ENCODE results near the gene MRPL34.

DNA sequence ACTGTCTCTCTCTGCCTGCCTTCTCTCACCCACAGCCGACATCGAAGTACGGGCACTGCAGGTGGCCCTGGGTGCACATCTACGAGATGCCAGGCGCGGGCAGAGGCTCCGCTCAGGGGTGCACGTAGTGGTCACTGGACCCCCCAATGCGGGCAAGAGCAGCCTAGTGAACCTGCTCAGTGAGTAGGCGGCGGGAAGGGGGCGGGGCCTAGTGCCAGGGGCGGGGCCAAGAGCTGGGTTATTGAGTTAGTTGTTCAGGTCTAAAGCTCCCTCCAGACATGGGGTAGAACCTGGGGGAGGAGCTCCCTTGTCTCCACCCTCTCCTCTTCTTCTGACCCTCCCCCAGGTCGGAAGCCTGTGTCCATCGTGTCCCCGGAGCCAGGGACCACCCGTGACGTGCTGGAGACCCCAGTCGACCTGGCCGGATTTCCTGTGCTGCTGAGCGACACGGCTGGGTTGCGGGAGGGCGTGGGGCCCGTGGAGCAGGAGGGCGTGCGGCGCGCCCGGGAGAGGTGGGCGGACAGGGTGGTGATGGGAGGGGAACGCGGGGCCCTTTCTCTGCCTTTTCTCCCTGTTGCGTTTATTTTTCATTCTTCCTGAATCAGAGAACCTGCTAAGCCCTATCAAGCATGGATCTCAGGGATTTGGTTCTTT is 33.5 kb downstream of the MRPL34 start:
- no peak for TF ChIP-seq ZFP1 (CRISPR knock-in tag; IDR thresholded peaks at IDR 0.05)
- no peak for TF ChIP-seq SIRT6 (IDR thresholded peaks at IDR 0.05; ENCODE audit: low read depth, low read length)
- TF ChIP-seq SMAD4 (CRISPR knock-in tag; conservative IDR thresholded peaks at IDR 0.05) = no peak

All from K562 (cell line).